ENCODE data around the gene USB1.
A peak's percentile ranks its signal among the peaks of the same experiment; 100 is the strongest.

USB1 gene

DNA sequence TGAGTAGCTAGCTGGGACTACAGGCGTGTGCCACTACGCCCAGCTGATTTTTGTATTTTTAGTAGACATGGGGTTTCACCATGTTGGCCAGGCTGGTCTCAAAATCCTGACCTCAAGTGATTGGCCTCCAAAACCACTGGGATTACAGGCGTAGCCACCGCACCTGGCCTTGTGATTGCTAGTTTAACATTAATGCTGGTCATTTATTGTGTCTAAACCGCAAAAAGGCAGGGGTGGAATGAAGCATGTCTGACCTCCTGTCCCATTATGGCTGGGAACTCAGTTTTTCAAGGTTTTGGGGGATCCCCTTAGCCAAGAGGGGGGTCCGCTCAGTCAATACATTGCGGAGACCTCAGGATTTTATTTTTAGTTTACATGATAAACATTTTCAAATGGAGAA lies 19.6 kb upstream of the USB1 start:
- Mint-ChIP-seq H3K36me3 (ENCODE audit: low read depth) (no peaks in the 10 kb centered on the region), H3K27me3 (ENCODE audit: low read depth, poor library complexity) (peaks cover 41% of the 10 kb centered on the region), H3K4me1 (peaks cover 9% of the 10 kb centered on the region), H3K9me3 (no peaks in the 10 kb centered on the region), H3K27ac (no peak overlapping the region), H3K4me3 (no peak overlapping the region)
- TF ChIP-seq CTCF (IDR thresholded peaks at IDR 0.05): no peak
- DNase-seq: no peak

GRCh38 chr16:57982385-57982784 lies 18.8 kb upstream of the USB1 start:
- Mint-ChIP-seq H3K9me3 (no peaks in the 10 kb centered on the region), H3K27me3 (ENCODE audit: low read depth, poor library complexity) (peaks cover 48% of the 10 kb centered on the region), H3K4me1 (peaks cover 9% of the 10 kb centered on the region), H3K4me3 (no peak overlapping the region), H3K36me3 (ENCODE audit: low read depth) (no peaks in the 10 kb centered on the region), H3K27ac (no peak overlapping the region)
- no peak for TF ChIP-seq CTCF (IDR thresholded peaks at IDR 0.05)
- DNase-seq: no peak

DNA sequence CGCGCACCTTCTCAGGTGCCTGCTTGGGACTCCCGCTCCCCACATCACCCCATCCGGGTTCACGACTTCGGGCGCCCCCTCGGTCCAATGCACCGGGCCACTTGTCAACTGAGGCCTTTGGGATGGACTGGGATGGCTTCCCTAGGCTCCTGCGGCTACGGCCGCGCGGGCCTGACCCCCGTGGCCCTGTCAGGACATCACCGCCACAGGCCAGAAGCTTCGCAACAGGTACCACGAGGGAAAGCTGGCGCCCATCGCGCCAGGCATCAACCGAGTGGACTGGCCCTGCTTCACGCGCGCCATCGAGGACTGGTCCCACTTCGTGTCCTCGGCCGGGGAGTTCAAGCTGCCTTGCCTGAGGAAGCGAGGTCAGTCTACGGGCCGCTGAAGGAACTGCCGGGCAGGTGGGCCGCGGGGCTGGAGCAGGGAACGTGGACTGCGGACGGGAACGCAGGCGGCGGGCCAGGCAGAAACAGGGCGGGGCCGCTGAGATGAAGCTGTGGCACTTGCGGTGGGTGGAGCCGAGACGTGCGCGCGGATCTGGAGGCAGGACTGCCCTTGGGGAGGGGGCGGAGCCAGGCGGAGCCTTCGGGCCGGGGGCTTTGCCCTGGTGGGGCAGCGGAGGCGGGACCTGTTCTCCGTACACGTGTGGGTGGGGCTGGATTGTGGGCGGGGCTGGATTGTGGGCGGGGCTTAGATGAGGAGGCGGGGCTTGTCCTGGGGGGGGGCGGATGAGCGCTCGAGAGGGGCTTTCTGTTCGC lies 16.6 kb upstream of the USB1 start:
- peak; percentile 99 for DNase-seq
- Mint-ChIP-seq H3K4me3 (peak overlapping the region; percentile 86), H3K36me3 (ENCODE audit: low read depth) (no peaks in the 10 kb centered on the region), H3K27me3 (ENCODE audit: low read depth, poor library complexity) (peaks cover 59% of the 10 kb centered on the region), H3K9me3 (no peaks in the 10 kb centered on the region), H3K4me1 (peaks cover 9% of the 10 kb centered on the region), H3K27ac (no peak overlapping the region)
- TF ChIP-seq CTCF (IDR thresholded peaks at IDR 0.05): no peak

- no peaks in the 10 kb centered on the region for H3K9me3 Mint-ChIP-seq
- DNase-seq: no peak
- peaks cover 59% of the 10 kb centered on the region for H3K27me3 Mint-ChIP-seq (ENCODE audit: low read depth, poor library complexity)
- TF ChIP-seq CTCF (IDR thresholded peaks at IDR 0.05): no peak
- H3K36me3 Mint-ChIP-seq (ENCODE audit: low read depth): no peaks in the 10 kb centered on the region
- peak overlapping the region; percentile 86 for H3K4me3 Mint-ChIP-seq
- H3K27ac Mint-ChIP-seq: no peak overlapping the region
- peaks cover 9% of the 10 kb centered on the region for H3K4me1 Mint-ChIP-seq
Measured at GRCh38 chr16:57985204-57986181, 15.7 kb upstream of the USB1 start.

- no peak for DNase-seq
- Mint-ChIP-seq H3K27ac (no peak overlapping the region), H3K9me3 (no peaks in the 10 kb centered on the region), H3K36me3 (ENCODE audit: low read depth) (no peaks in the 10 kb centered on the region), H3K4me1 (peaks cover 9% of the 10 kb centered on the region), H3K27me3 (ENCODE audit: low read depth, poor library complexity) (peaks cover 59% of the 10 kb centered on the region), H3K4me3 (peak overlapping the region; percentile 86)
- TF ChIP-seq CTCF (IDR thresholded peaks at IDR 0.05): no peak
Measured at GRCh38 chr16:57986196-57986595, 15.0 kb upstream of the USB1 start.

Measured in nephron progenitor cell (in vitro differentiated cells).